HL-60 (cell line): Measurements from ENCODE around the gene ARNT2.

Experiments
- DNase-seq, 2 experiments: peaks; one replicate each; pipeline ENCODE4 v3.0.0-alpha.2; 2010 to 2020; ENCODE audit warnings: low read depth in 1 of 2, low spot score in 1 of 2
- H3K27ac ChIP-seq: fragments of 250-450 bp; sonication (Bioruptor Pico); replicated peaks from 2 replicates; pipeline ENCODE4 v1.5.1; 2020; ENCODE audit warnings: mild to moderate bottlenecking, moderate library complexity
- H3K27me3 ChIP-seq: fragments of 250-450 bp; sonication (Bioruptor Pico); 2 replicates; pipeline ENCODE4 v1.5.1; 2021; ENCODE audit warnings: mild to moderate bottlenecking, moderate library complexity; ENCODE audit not compliant: insufficient read depth, poor library complexity, severe bottlenecking
- H3K4me3 ChIP-seq: replicated peaks from 2 replicates; pipeline ENCODE4 v1.5.1; 2011; ENCODE audit warnings: mild to moderate bottlenecking, control low read depth, low read length; ENCODE audit not compliant: insufficient read depth
- CTCF ChIP-seq: IDR thresholded peaks from one replicate; pipeline ENCODE4 v1.5.1; 2011; ENCODE audit warnings: low read length, control low read depth, inconsistent platforms; ENCODE audit not compliant: insufficient read depth
- GABPA ChIP-seq: IDR thresholded peaks from 2 replicates; pipeline ENCODE4 v1.6.1; 2012; ENCODE audit warnings: low read depth
- POLR2AphosphoS5 ChIP-seq: IDR thresholded peaks from 2 replicates; pipeline ENCODE4 v1.6.1; 2012; ENCODE audit warnings: low read depth
- REST ChIP-seq: IDR thresholded peaks from 2 replicates; pipeline ENCODE4 v1.6.1; 2012; ENCODE audit warnings: low read depth; ENCODE audit not compliant: insufficient replicate concordance
- SPI1 ChIP-seq: IDR thresholded peaks from 2 replicates; pipeline ENCODE4 v1.6.1; 2012; ENCODE audit warnings: low read depth, mild to moderate bottlenecking, borderline replicate concordance

Gene ARNT2

GRCh38 chr15:80573606-80574005 is 169.4 kb downstream of the ARNT2 start:
- H3K27me3 ChIP-seq = no peaks in the 10 kb centered on the region
- no peak for DNase-seq
- no peak overlapping the region for H3K4me3 ChIP-seq
- no peak overlapping the region for H3K27ac ChIP-seq
- no peak for TF ChIP-seq POLR2AphosphoS5
- TF ChIP-seq CTCF = no peak
- TF ChIP-seq SPI1 = no peak
- no peak for TF ChIP-seq GABPA
- TF ChIP-seq REST = no peak

- H3K4me3 ChIP-seq = no peak overlapping the region
- TF ChIP-seq POLR2AphosphoS5 (no peak), GABPA (no peak), REST (no peak), SPI1 (no peak), CTCF (no peak)
- H3K27ac ChIP-seq = no peak overlapping the region
- no peak for DNase-seq
- H3K27me3 ChIP-seq = peaks cover under 1% of the 10 kb centered on the region
Measured at GRCh38 chr15:80574590-80574989, 170.4 kb downstream of the ARNT2 start.

- Histone ChIP-seq H3K4me3 (no peak overlapping the region), H3K27me3 (peaks cover 2% of the 10 kb centered on the region), H3K27ac (no peak overlapping the region)
- no peak for DNase-seq
- no peak for TF ChIP-seq SPI1
- TF ChIP-seq REST = no peak
- no peak for TF ChIP-seq POLR2AphosphoS5
- no peak for TF ChIP-seq CTCF
- TF ChIP-seq GABPA = no peak
Measured at GRCh38 chr15:80576519-80577090, 172.4 kb downstream of the ARNT2 start.
